ENCODE measurements around the gene FANCC. TPM values are rescaled to one million over a fixed set of nuclear protein-coding genes. Genes with fewer than 3 reads are reported as not detected.

FANCC gene
- total RNA-seq = 2.7 and 5.6 TPM in 2 replicates

DNA sequence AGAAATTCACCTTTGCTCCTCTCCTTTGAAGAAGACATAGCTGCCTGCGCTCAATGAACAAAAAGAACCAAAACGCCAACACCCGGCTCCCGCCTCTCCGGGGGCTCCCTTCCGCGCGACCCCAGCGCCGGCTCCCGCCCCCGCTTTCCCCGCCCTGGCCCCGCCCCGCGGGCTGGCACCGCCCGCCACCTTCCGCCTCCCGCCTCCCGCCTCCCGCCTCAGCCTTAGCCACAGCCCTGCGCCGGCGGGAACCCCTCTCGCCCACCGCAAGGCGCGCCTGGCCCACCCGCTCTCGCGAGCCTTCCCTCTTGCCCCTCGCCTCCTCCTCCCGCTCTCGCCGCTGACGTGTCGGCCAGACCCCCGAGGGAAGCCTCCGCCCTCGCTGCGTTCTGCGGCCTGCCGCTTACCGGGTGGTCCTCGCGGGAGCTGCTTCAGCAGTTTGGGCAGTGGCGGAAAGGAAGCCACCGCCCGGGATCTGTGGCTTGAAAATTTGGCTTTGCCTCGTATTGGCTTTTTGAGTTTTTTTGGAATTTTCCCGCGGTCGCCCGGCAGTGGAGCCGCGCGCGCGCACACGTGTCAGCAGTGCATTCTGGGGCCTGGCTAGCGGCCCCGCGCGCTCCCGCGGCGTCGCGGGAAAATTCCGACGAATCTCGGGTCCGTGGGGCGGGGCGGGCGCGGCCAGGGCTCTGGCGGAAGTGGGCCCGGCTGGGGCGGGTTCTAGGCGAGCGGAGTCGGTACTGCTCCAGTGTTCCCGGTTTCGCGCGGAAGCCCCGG is at the start of gene FANCC:
Gene FANCC (minus strand): TSS at position 591 of the 774 bp plus-strand sequence. CDS start 68,418 bp downstream, outside the sequence.

Other genes starting within 250 kb of the FANCC start
- 3.8 and 5.9 TPM in 2 replicates for gene PTCH1, start 199.3 kb upstream of the FANCC start, total RNA-seq

Measured in smooth muscle cell of the umbilical artery (primary cell).